WTC11 (cell line): ENCODE data around the gene STIM2. TPM values are rescaled to one million over a fixed set of nuclear protein-coding genes. Genes with fewer than 3 reads are reported as not detected.

ENCODE experiments used
- ATAC-seq: fragments of 200-7000 bp; cut with Tn5 transposase; 2 replicates; pipeline ENCODE4 v1.10.0; 2021; ENCODE audit warnings: mild to moderate bottlenecking, moderate library complexity
- CTCF ChIA-PET: fragments of 300-600 bp; sonication (Branson Sonifier 250); formaldehyde crosslinking; loops from one replicate; lab custom pipeline; 2021; ENCODE audit warnings: antibody characterized with exemption; lab: Charles Lee
- POLR2A ChIA-PET: fragments of 350-600 bp; sonication (Branson Sonifier 250); formaldehyde crosslinking; loops from one replicate; lab custom pipeline; 2021; ENCODE audit warnings: antibody characterized with exemption; lab: Charles Lee
- DNase-seq: peaks from one replicate; pipeline ENCODE4 v3.0.0; 2021; ENCODE audit warnings: low spot score
- H3K27ac Mint-ChIP-seq: 2 replicates; pipeline ENCODE4 v1.8.0; 2021; ENCODE audit warnings: mixed read lengths
- H3K27me3 Mint-ChIP-seq: 2 replicates; pipeline ENCODE4 v1.8.0; 2021; ENCODE audit warnings: low read depth, mild to moderate bottlenecking, moderate library complexity, mixed read lengths
- H3K36me3 Mint-ChIP-seq: 2 replicates; pipeline ENCODE4 v1.8.0; 2021; ENCODE audit warnings: mixed read lengths
- H3K4me1 Mint-ChIP-seq: 2 replicates; pipeline ENCODE4 v1.8.0; 2022; ENCODE audit warnings: mixed read lengths
- H3K4me3 Mint-ChIP-seq: 2 replicates; pipeline ENCODE4 v1.8.0; 2021; ENCODE audit warnings: mild to moderate bottlenecking, moderate library complexity, mixed read lengths
- H3K9me3 Mint-ChIP-seq: 2 replicates; pipeline ENCODE4 v1.8.0; 2021; ENCODE audit warnings: mixed read lengths
- AFF4 ChIP-seq: sonication (generic); formaldehyde crosslinking; IDR thresholded peaks from 2 replicates; pipeline ENCODE4 v1.8.1; 2023; ENCODE audit warnings: mild to moderate bottlenecking, missing genetic modification reagents, borderline replicate concordance
- CREB1 ChIP-seq: sonication (generic); formaldehyde crosslinking; IDR thresholded peaks from 2 replicates; pipeline ENCODE4 v1.8.0; 2023; ENCODE audit warnings: mild to moderate bottlenecking, missing genetic modification reagents
- E2F4 ChIP-seq: sonication (generic); formaldehyde crosslinking; IDR thresholded peaks from 2 replicates; pipeline ENCODE4 v1.8.1; 2022; ENCODE audit warnings: low read depth, mild to moderate bottlenecking, moderate library complexity, missing genetic modification reagents, borderline replicate concordance
- FOXP4 ChIP-seq: sonication (generic); formaldehyde crosslinking; IDR thresholded peaks from 2 replicates; pipeline ENCODE4 v1.8.0; 2022; ENCODE audit warnings: mild to moderate bottlenecking, missing genetic modification reagents
- PREB ChIP-seq: sonication (generic); formaldehyde crosslinking; IDR thresholded peaks from 2 replicates; pipeline ENCODE4 v1.8.1; 2022; ENCODE audit warnings: mild to moderate bottlenecking, missing genetic modification reagents, moderate library complexity, borderline replicate concordance
- ZNF138 ChIP-seq: sonication (generic); formaldehyde crosslinking; conservative IDR thresholded peaks from 2 replicates; pipeline ENCODE4 v1.8.1; 2022; ENCODE audit warnings: mild to moderate bottlenecking, moderate library complexity, missing genetic modification reagents
- total RNA-seq: library from RNA; stranded (reverse); gene quantifications from 3 replicates; pipeline ENCODE4 v1.2.3, GENCODE V29; 2021
- TF ChIP-seq, protein P1 (sequence below): fragments of 250-450 bp; sonication (Bioruptor Pico); IDR thresholded peaks from 2 replicates; pipeline ENCODE4 v1.9.0; 2021; ENCODE audit warnings: mild to moderate bottlenecking, borderline replicate concordance
- TF ChIP-seq, protein P2 (sequence below): sonication (generic); formaldehyde crosslinking; IDR thresholded peaks from 2 replicates; pipeline ENCODE4 v1.8.0; 2022; ENCODE audit warnings: missing genetic modification reagents
- TF ChIP-seq, protein P3 (sequence below): sonication (generic); formaldehyde crosslinking; IDR thresholded peaks from 2 replicates; pipeline ENCODE4 v1.8.1; 2023; ENCODE audit warnings: mild to moderate bottlenecking, moderate library complexity, missing genetic modification reagents

STIM2 gene
- total RNA-seq, 1 experiment from 2014 or later, result 22.4 TPM

GRCh38 chr4:26863512-26863911, 2.9 kb downstream of the STIM2 start (continued):
- TF ChIP-seq, protein P1, sequence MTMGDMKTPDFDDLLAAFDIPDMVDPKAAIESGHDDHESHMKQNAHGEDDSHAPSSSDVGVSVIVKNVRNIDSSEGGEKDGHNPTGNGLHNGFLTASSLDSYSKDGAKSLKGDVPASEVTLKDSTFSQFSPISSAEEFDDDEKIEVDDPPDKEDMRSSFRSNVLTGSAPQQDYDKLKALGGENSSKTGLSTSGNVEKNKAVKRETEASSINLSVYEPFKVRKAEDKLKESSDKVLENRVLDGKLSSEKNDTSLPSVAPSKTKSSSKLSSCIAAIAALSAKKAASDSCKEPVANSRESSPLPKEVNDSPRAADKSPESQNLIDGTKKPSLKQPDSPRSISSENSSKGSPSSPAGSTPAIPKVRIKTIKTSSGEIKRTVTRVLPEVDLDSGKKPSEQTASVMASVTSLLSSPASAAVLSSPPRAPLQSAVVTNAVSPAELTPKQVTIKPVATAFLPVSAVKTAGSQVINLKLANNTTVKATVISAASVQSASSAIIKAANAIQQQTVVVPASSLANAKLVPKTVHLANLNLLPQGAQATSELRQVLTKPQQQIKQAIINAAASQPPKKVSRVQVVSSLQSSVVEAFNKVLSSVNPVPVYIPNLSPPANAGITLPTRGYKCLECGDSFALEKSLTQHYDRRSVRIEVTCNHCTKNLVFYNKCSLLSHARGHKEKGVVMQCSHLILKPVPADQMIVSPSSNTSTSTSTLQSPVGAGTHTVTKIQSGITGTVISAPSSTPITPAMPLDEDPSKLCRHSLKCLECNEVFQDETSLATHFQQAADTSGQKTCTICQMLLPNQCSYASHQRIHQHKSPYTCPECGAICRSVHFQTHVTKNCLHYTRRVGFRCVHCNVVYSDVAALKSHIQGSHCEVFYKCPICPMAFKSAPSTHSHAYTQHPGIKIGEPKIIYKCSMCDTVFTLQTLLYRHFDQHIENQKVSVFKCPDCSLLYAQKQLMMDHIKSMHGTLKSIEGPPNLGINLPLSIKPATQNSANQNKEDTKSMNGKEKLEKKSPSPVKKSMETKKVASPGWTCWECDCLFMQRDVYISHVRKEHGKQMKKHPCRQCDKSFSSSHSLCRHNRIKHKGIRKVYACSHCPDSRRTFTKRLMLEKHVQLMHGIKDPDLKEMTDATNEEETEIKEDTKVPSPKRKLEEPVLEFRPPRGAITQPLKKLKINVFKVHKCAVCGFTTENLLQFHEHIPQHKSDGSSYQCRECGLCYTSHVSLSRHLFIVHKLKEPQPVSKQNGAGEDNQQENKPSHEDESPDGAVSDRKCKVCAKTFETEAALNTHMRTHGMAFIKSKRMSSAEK, result no peak

- ATAC-seq (no peak), DNase-seq (no peak)
- Mint-ChIP-seq H3K27ac (no peak overlapping the region), H3K9me3 (no peaks in the 10 kb centered on the region), H3K4me1 (peaks cover 59% of the 10 kb centered on the region), H3K36me3 (no peaks in the 10 kb centered on the region), H3K4me3 (no peak overlapping the region), H3K27me3 (peaks cover 7% of the 10 kb centered on the region; the same call in 1 of the 2 replicates)
- CTCF ChIA-PET, result no interaction called here
- POLR2A ChIA-PET, result no interaction called here
- TF ChIP-seq E2F4 (no peak), AFF4 (CRISPR knock-in tag) (no peak), FOXP4 (CRISPR knock-in tag) (no peak), ZNF138 (CRISPR knock-in tag) (no peak), PREB (CRISPR knock-in tag) (no peak), CREB1 (CRISPR knock-in tag) (no peak)
- TF ChIP-seq, protein P2, sequence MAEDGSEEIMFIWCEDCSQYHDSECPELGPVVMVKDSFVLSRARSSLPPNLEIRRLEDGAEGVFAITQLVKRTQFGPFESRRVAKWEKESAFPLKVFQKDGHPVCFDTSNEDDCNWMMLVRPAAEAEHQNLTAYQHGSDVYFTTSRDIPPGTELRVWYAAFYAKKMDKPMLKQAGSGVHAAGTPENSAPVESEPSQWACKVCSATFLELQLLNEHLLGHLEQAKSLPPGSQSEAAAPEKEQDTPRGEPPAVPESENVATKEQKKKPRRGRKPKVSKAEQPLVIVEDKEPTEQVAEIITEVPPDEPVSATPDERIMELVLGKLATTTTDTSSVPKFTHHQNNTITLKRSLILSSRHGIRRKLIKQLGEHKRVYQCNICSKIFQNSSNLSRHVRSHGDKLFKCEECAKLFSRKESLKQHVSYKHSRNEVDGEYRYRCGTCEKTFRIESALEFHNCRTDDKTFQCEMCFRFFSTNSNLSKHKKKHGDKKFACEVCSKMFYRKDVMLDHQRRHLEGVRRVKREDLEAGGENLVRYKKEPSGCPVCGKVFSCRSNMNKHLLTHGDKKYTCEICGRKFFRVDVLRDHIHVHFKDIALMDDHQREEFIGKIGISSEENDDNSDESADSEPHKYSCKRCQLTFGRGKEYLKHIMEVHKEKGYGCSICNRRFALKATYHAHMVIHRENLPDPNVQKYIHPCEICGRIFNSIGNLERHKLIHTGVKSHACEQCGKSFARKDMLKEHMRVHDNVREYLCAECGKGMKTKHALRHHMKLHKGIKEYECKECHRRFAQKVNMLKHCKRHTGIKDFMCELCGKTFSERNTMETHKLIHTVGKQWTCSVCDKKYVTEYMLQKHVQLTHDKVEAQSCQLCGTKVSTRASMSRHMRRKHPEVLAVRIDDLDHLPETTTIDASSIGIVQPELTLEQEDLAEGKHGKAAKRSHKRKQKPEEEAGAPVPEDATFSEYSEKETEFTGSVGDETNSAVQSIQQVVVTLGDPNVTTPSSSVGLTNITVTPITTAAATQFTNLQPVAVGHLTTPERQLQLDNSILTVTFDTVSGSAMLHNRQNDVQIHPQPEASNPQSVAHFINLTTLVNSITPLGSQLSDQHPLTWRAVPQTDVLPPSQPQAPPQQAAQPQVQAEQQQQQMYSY (CRISPR knock-in tag), result no peak
- TF ChIP-seq, protein P3, sequence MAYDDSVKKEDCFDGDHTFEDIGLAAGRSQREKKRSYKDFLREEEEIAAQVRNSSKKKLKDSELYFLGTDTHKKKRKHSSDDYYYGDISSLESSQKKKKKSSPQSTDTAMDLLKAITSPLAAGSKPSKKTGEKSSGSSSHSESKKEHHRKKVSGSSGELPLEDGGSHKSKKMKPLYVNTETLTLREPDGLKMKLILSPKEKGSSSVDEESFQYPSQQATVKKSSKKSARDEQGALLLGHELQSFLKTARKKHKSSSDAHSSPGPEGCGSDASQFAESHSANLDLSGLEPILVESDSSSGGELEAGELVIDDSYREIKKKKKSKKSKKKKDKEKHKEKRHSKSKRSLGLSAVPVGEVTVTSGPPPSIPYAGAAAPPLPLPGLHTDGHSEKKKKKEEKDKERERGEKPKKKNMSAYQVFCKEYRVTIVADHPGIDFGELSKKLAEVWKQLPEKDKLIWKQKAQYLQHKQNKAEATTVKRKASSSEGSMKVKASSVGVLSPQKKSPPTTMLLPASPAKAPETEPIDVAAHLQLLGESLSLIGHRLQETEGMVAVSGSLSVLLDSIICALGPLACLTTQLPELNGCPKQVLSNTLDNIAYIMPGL (CRISPR knock-in tag), result no peak
Measured at GRCh38 chr4:26864899-26865298, 4.3 kb downstream of the STIM2 start.
